ENCODE results near the gene ESRRA. TPM values are rescaled to one million over a fixed set of nuclear protein-coding genes. Genes with fewer than 3 reads are reported as not detected.

ESRRA gene
- total and polyA plus RNA-seq, 2 of the 8 experiments (the other 6 are each of a cell fraction or from before 2014, with no cell fraction given) = 18.2 to 37.0 TPM

DNA sequence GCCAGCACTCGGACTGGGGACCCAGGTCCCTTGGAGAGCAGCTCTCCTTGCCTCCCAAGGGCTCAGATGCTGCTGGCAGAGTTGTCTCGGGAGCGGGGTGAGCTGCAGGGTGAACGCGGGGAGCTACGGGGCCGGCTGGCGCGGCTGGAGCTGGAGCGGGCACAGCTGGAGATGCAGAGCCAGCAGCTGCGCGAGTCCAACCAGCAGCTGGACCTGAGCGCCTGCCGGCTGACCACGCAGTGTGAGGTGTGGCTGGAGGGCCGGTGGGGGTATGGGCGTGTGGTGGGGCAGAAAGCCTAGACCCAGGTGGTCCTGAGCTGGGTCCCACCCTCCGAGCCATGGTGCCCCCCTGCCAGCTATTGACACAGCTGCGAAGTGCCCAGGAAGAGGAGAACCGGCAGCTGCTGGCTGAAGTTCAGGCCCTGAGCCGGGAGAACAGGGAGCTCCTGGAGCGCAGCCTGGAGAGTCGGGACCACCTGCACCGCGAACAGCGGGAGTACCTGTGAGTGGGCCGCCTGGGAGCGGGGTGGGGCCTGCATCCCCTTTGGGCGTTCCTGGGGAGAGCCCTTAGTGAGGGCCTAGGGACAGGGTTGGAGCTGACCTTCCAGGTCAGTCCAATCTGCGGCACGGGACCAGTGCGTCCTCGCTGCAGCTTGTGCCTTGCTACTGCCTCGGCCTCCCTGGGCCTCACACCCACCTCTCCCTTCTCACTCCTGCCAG lies 47.8 kb downstream of the ESRRA start:
- Histone ChIP-seq H2BK120ac (replicated peaks; ENCODE audit: low read depth, low read length) (no peak overlapping the region), H3K56ac (replicated peaks; ENCODE audit: insufficient read length, low read depth, low read length) (no peak overlapping the region), H4K8ac (ENCODE audit: extremely low read depth, insufficient read depth, low read length) (no peak overlapping the region), H3K18ac (ENCODE audit: extremely low read depth, low read length) (no peak overlapping the region), H2AK5ac (ENCODE audit: low read depth, low read length) (0 out of 2 replicates have a peak overlapping the region, but pooled peaks have one; percentile 48), H3K4me2 (ENCODE audit: insufficient read depth in 1 of 2, low read depth in 2 of 2, low read length in 2 of 2) (no peak overlapping the region), H2AFZ (ENCODE audit: low read length) (no peak overlapping the region), H2BK5ac (ENCODE audit: low read depth, low read length) (no peak overlapping the region), H3K4ac (replicated peaks; ENCODE audit: insufficient read length, low read depth, low read length) (no peak overlapping the region), H3K4me3 (ENCODE audit: extremely low read depth in 1 of 4, insufficient read depth in 2 of 4, low read depth in 3 of 4, low read length in 4 of 4) (no peak overlapping the region), H3K79me2 (ENCODE audit: control insufficient read depth in 1 of 2, insufficient read depth in 2 of 2, low read length in 2 of 2) (no peaks in the 10 kb centered on the region), H3K4me1 (replicated peaks in 1 of 4; ENCODE audit: control insufficient read depth in 3 of 4, insufficient read depth in 4 of 4, low read length in 3 of 4) (peaks cover 0 to 25% (median 17%) of the 10 kb centered on the region in 4 experiments; a peak in 6 of 7 replicates), H3K23me2 (ENCODE audit: low read depth, low read length) (no peaks in the 10 kb centered on the region), H3K27ac (ENCODE audit: low read depth, low read length) (no peak overlapping the region), H2BK12ac (ENCODE audit: low read depth, low read length) (no peak overlapping the region; the same call in 1 of the 2 replicates), H3K9ac (replicated peaks in 1 of 4; ENCODE audit: extremely low read depth in 1 of 4, low read depth in 3 of 4, low read length in 3 of 4) (no peak overlapping the region), H4K20me1 (replicated peaks in 1 of 2; ENCODE audit: control insufficient read depth in 1 of 2, insufficient read depth in 2 of 2, low read length in 2 of 2) (no peaks in the 10 kb centered on the region), H2BK20ac (ENCODE audit: low read length) (0 out of 2 replicates have a peak overlapping the region, but pooled peaks have one; percentile 32), H2BK15ac (ENCODE audit: low read length) (0 out of 2 replicates have a peak overlapping the region, but pooled peaks have one; percentile 61), H4K5ac (ENCODE audit: insufficient read length, low read depth, low read length) (no peak overlapping the region), H3K14ac (ENCODE audit: insufficient read length) (no peak overlapping the region), H3K9me3 (ENCODE audit: insufficient read depth in 2 of 2, low read depth in 1 of 2, low read length in 1 of 2) (no peaks in the 10 kb centered on the region), H3K23ac (ENCODE audit: insufficient read length) (no peak overlapping the region), H3K79me1 (ENCODE audit: low read depth, low read length) (no peaks in the 10 kb centered on the region), H3K36me3 (ENCODE audit: control insufficient read depth in 2 of 4, insufficient read depth in 4 of 4, low read length in 3 of 4) (no peaks in the 10 kb centered on the region), H3K27me3 (replicated peaks in 1 of 4; ENCODE audit: control insufficient read depth in 3 of 4, extremely low read depth in 1 of 4, insufficient read depth in 3 of 4, low read length in 3 of 4) (no peaks in the 10 kb centered on the region), H4K91ac (replicated peaks; ENCODE audit: insufficient read length, low read length) (no peak overlapping the region)
- WGBS, 2 experiments (ENCODE audit: extremely low coverage in 1 of 2, insufficient coverage in 1 of 2, insufficient read length in 1 of 2, insufficient replicate concordance in 2 of 2, low coverage in 1 of 2, low lambda C conversion rate in 2 of 2, missing lambda C conversion rate in 1 of 2) = 88% methylated on average over 27 of the region's 34 CpGs; no CpG with 5 or more reads in 1 of the 2 experiments
- TF ChIP-seq, protein P1, sequence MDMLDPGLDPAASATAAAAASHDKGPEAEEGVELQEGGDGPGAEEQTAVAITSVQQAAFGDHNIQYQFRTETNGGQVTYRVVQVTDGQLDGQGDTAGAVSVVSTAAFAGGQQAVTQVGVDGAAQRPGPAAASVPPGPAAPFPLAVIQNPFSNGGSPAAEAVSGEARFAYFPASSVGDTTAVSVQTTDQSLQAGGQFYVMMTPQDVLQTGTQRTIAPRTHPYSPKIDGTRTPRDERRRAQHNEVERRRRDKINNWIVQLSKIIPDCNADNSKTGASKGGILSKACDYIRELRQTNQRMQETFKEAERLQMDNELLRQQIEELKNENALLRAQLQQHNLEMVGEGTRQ (IDR thresholded peaks at IDR 0.05; ENCODE audit: low read length) = no peak
- TF ChIP-seq CREB1 (IDR thresholded peaks at IDR 0.05) (no peak), SIN3A (conservative IDR thresholded peaks at IDR 0.05 in 1 of 2, IDR thresholded peaks at IDR 0.05 in 1 of 2; ENCODE audit: low read depth in 1 of 2, low read length in 2 of 2) (no peak)
- POLR2A ChIA-PET (ENCODE audit: partially characterized antibody) = interaction anchor here (0.7 to 6.2 kb wide), 8 partner anchors 9 to 146 kb away, joined by 3 to 47 read pairs (median 4); partner anchors contain the start of genes CCDC88B, FERMT3, PRDX5 and TRMT112
- CTCF ChIA-PET (ENCODE audit: partially characterized antibody) = interaction anchor here (0.6 to 37.6 kb wide), 16 partner anchors 11 to 297 kb away, joined by 3 to 614 read pairs (median 5); partner anchors contain the start of genes CATSPERZ, CCDC88B, ESRRA and NUDT22
- DNase-seq (ENCODE audit: low read depth in 1 of 2, low spot score in 2 of 2) (peak in 1 of 2 experiments; percentile 54), FAIRE-seq (no peak)
